HG03575 (cell line): ENCODE results near the gene MYO5A.
"Not testable (repeated sequence)": the region's sequence is repeated elsewhere in the genome, so short reads cannot be mapped to it uniquely, and the experiment has no call there.

Experiments
- ATAC-seq: cut with Tn5 transposase; IDR thresholded peaks from one replicate; pipeline ENCODE4 v1.9.1; 2021; ENCODE audit not compliant: unreplicated experiment, insufficient number of reproducible peaks, low FRiP score; ENCODE audit errors: extremely low read depth

The MYO5A gene

GRCh38 chr15:52528564-52529340, at the start of gene MYO5A:
MYO5A (minus strand) TSS chr15:52528880; CDS start chr15:52528806, 74 bp downstream.
- no peak for ATAC-seq

GRCh38 chr15:52576692-52577091, 48.0 kb upstream of the MYO5A start:
- no peak for ATAC-seq

- ATAC-seq, result not testable (repeated sequence)
These were observed 46.9 kb upstream of the MYO5A start for GRCh38 chr15:52575573-52575972.

GRCh38 chr15:52575072-52575471, 46.4 kb upstream of the MYO5A start:
- no peak for ATAC-seq

- not testable (repeated sequence) for ATAC-seq
These were observed 45.9 kb upstream of the MYO5A start for GRCh38 chr15:52574623-52575022.

GRCh38 chr15:52568601-52569585, 40.2 kb upstream of the MYO5A start, which contains the start of gene ARPP19:
ARPP19 (minus strand) TSS chr15:52569030; CDS start chr15:52568892, 138 bp downstream.
- peak; percentile 43 for ATAC-seq

- no peak for ATAC-seq
These were observed 39.4 kb upstream of the MYO5A start for GRCh38 chr15:52567871-52568600.

- ATAC-seq, result no peak
These were observed 38.2 kb upstream of the MYO5A start for GRCh38 chr15:52566889-52567288.

GRCh38 chr15:52565417-52566358, 37.0 kb upstream of the MYO5A start:
- not testable (repeated sequence) for ATAC-seq

GRCh38 chr15:52563501-52564060, 34.9 kb upstream of the MYO5A start:
- no peak for ATAC-seq

GRCh38 chr15:52559575-52559974, 30.9 kb upstream of the MYO5A start:
- ATAC-seq, result no peak

GRCh38 chr15:52559022-52559421, 30.3 kb upstream of the MYO5A start:
- no peak for ATAC-seq

GRCh38 chr15:52558196-52558595, 29.5 kb upstream of the MYO5A start:
- ATAC-seq, result peak; percentile 54

GRCh38 chr15:52557274-52557641, 28.6 kb upstream of the MYO5A start:
- ATAC-seq, result no peak

- no peak for ATAC-seq
These were observed 28.0 kb upstream of the MYO5A start for GRCh38 chr15:52556524-52557273.

- no peak for ATAC-seq
These were observed 23.6 kb upstream of the MYO5A start for GRCh38 chr15:52552303-52552702.

- no peak for ATAC-seq
These were observed 23.1 kb upstream of the MYO5A start for GRCh38 chr15:52551762-52552161.
